Thyroid gland (tissue), 4 donors: ENCODE measurements around the gene GLT8D1.

Experiments used
- POLR2A ChIP-seq, 2 donors: fragments of 450-650 bp; IDR thresholded peaks; one replicate each; pipeline ENCODE4 v1.6.1; 2017; ENCODE audit warnings: antibody characterized with exemption in 2 of 2, mild to moderate bottlenecking in 2 of 2, moderate library complexity in 1 of 2
- TF ChIP-seq, protein P1 (sequence below), 6 experiments: fragments of 200-600 bp in 3 of 6; fragments of 450-650 bp in 3 of 6; sonication (generic) in 3 of 6; IDR thresholded peaks; one replicate each; pipeline ENCODE4 v1.5.1; 2016 to 2019; ENCODE audit warnings: antibody characterized with exemption in 6 of 6, mild to moderate bottlenecking in 2 of 6, inconsistent platforms in 1 of 6, moderate library complexity in 1 of 6

DNA sequence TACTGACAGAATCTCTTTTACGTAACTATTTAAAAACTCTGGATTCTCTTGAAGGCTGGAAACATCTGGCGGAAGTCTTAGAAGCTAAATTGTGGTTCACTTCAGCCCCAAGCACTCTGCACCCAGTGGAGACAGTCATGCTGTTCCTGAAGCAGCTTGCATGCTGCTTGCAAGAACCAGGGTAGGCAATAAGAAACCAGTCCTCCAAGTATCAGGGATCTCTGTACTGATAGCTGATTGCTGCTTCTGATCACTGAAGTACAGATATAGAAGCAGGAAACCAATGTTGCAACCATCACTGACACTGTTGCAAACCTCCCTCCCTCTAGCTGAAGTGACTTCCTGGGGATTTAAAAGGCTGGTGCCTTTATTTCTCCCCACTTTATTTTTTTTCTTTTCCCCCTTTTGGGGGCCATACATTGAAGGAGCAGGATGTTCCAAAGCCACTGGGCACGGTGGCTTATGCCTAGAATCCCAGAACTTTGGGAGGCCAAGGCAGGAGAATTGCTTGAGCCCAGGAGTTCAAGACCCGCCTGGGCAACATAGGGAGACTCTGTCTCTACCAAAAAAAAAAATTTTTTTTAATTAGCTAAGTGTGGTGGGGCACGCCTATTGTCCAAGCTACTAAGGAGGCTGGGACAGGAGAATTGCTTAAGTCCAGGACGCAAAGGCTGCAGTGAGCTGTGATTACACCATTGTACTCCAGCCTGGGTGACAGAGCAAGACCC, 15.6 kb upstream of the GLT8D1 start:
- TF ChIP-seq, protein P1, sequence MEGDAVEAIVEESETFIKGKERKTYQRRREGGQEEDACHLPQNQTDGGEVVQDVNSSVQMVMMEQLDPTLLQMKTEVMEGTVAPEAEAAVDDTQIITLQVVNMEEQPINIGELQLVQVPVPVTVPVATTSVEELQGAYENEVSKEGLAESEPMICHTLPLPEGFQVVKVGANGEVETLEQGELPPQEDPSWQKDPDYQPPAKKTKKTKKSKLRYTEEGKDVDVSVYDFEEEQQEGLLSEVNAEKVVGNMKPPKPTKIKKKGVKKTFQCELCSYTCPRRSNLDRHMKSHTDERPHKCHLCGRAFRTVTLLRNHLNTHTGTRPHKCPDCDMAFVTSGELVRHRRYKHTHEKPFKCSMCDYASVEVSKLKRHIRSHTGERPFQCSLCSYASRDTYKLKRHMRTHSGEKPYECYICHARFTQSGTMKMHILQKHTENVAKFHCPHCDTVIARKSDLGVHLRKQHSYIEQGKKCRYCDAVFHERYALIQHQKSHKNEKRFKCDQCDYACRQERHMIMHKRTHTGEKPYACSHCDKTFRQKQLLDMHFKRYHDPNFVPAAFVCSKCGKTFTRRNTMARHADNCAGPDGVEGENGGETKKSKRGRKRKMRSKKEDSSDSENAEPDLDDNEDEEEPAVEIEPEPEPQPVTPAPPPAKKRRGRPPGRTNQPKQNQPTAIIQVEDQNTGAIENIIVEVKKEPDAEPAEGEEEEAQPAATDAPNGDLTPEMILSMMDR (IDR thresholded peaks at IDR 0.05) = no peak
- TF ChIP-seq POLR2A (IDR thresholded peaks at IDR 0.05) = no peak
